IPS-15b (cell line): ENCODE results near the gene ILKAP.
A peak's percentile ranks its signal among the peaks of the same experiment; 100 is the strongest.

Experiments
- H3K27me3 ChIP-seq: one replicate; pipeline ENCODE4 v1.6.1; 2013; ENCODE audit warnings: low read length; ENCODE audit not compliant: control insufficient read depth, insufficient read depth
- H3K36me3 ChIP-seq: one replicate; pipeline ENCODE4 v1.6.1; 2013; ENCODE audit warnings: low read length; ENCODE audit not compliant: control insufficient read depth, insufficient read depth
- H3K4me1 ChIP-seq: one replicate; pipeline ENCODE4 v1.6.1; 2013; ENCODE audit warnings: mild to moderate bottlenecking, low read length; ENCODE audit not compliant: control insufficient read depth, insufficient read depth
- H3K4me3 ChIP-seq: one replicate; pipeline ENCODE4 v1.5.1; 2013; ENCODE audit warnings: low read depth, low read length
- H3K9ac ChIP-seq: one replicate; pipeline ENCODE4 v1.6.1; 2013; ENCODE audit warnings: low read depth, mild to moderate bottlenecking, low read length
- H3K9me3 ChIP-seq: one replicate; pipeline ENCODE4 v1.6.1; 2013; ENCODE audit warnings: mild to moderate bottlenecking, low read length; ENCODE audit not compliant: control insufficient read depth, insufficient read depth

The ILKAP gene, protein sequence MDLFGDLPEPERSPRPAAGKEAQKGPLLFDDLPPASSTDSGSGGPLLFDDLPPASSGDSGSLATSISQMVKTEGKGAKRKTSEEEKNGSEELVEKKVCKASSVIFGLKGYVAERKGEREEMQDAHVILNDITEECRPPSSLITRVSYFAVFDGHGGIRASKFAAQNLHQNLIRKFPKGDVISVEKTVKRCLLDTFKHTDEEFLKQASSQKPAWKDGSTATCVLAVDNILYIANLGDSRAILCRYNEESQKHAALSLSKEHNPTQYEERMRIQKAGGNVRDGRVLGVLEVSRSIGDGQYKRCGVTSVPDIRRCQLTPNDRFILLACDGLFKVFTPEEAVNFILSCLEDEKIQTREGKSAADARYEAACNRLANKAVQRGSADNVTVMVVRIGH

DNA sequence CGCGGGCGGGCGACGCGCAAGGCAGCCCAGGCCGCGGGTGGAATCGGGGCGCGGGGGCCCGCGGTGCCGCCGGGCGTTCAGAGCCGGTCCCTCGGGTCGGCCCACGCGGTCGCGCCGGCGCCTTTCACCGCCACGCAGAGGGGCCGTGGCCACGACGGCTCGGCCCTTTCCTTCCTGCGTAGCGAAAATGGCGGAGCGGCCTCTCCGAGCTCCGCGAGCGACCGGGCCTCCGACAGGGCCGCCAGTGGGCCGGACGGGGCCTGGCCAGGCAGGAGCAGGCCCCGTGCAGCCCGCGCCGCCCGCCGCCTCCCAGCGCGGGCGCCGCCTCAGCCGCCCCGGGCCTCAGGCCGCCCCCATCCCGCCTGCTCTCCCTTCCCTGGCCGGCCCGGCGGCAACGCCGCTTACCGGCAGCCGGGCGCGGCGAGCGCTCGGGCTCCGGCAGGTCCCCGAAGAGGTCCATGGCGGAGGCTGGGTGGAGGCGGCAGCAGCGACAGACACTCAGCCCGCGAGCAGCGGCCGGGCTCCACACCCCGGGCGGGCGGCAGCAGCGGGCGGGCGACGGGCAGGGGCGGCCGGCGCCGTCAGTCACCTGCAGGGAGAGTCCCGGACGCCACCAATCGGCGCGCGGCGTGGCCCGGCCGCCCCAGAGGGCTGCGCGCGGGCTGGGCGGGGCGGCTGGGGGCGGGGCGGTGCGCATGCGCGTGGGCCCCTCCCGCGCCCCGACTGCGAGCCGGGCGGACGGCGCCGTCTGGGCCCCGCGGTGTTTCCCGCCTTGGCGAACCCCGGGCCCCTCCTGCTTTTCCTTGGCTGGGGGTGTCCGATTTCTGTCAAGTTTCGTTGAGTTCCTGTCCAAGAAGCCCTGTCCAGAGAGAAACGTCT, at the start of gene ILKAP:
Gene ILKAP, minus strand, starts transcription at position 602 of the 879 bp plus-strand sequence. Its CDS starts 142 bp downstream, at position 460.
- Histone ChIP-seq H3K36me3 (no peaks in the 10 kb centered on the region), H3K4me3 (peak within 1 kb of the TSS; percentile 75), H3K9ac (peak within 1 kb of the TSS; percentile 48), H3K4me1 (no peaks in the 10 kb centered on the region), H3K27me3 (peaks cover 5% of the 10 kb centered on the region), H3K9me3 (no peaks in the 10 kb centered on the region)

DNA sequence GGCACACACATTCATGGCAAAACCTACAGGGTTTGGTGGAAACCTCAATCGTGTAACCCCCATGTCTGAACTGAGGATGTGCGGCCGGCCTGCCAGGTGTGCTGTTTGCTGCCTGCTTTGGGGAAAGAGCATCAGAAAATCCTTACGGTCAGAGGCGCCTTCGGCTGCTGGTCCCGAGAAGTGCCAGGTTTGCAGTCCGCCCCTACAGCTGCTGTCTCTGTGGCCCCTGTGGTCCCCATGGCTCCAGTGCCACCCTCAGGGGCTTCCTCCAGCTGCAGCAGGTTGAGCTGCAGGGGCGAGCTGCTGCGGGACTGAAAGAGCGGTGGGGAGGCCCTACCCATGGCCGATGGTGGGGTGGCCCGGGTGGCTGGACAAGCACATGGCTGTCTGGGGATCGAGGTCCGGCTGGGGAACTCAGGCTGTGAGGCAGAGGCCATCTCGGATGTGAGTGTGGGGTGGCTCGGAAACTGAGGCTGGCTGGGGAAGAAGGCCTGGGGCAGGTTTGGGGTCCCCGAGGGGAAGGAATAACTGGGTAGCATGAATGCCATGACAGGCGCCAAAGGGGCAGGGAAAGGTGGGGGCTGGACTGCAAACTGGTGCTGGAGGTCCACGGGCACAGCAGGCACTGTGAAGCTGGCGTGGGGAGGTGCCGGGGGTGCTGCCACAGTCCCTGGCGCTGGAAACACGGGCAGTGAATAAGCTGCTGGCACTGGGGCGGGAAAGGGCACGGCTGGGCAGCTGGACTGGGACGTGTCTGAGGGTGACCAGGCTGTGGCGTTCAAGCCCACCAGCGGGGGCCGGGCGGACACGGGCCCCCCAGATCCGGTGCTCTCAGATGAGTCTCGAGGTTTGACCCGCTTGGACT, 49.5 kb upstream of the ILKAP start:
- Histone ChIP-seq H3K9ac (no peak overlapping the region), H3K9me3 (no peaks in the 10 kb centered on the region), H3K27me3 (no peaks in the 10 kb centered on the region), H3K4me1 (no peaks in the 10 kb centered on the region), H3K36me3 (peaks cover 5% of the 10 kb centered on the region), H3K4me3 (no peak overlapping the region)

DNA sequence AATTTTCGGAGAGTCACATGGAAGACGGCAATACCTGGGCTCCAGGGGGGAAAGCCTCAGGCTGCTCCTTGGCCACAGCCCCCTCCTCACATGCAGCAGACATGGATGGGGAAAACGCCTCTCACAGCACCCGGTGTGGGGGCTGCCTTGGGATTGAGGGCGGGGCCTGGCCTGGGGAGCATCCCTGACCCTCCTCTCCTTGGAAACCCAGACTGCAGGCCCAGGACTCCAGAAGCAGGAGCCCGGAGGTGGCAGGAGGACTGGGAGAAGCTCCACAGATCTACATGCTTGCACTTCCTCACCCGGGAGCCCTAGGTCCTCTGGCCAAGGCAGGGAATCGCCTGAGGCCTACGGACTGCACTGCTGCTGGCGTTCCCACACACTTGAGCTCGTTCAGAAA, 48.5 kb upstream of the ILKAP start:
- no peak overlapping the region for H3K9ac ChIP-seq
- H3K9me3 ChIP-seq, result no peaks in the 10 kb centered on the region
- H3K4me3 ChIP-seq, result no peak overlapping the region
- H3K4me1 ChIP-seq, result no peaks in the 10 kb centered on the region
- H3K36me3 ChIP-seq, result peaks cover 5% of the 10 kb centered on the region
- no peaks in the 10 kb centered on the region for H3K27me3 ChIP-seq

- Histone ChIP-seq H3K9ac (no peak overlapping the region), H3K27me3 (no peaks in the 10 kb centered on the region), H3K36me3 (peaks cover 5% of the 10 kb centered on the region), H3K4me1 (no peaks in the 10 kb centered on the region), H3K9me3 (no peaks in the 10 kb centered on the region), H3K4me3 (no peak overlapping the region)
These were observed 47.8 kb upstream of the ILKAP start for GRCh38 chr2:238251331-238251730.

- Histone ChIP-seq H3K4me3 (no peak overlapping the region), H3K4me1 (no peaks in the 10 kb centered on the region), H3K9ac (no peak overlapping the region), H3K36me3 (peaks cover 5% of the 10 kb centered on the region), H3K27me3 (no peaks in the 10 kb centered on the region), H3K9me3 (no peaks in the 10 kb centered on the region)
These were observed 47.4 kb upstream of the ILKAP start for GRCh38 chr2:238250896-238251295.

DNA sequence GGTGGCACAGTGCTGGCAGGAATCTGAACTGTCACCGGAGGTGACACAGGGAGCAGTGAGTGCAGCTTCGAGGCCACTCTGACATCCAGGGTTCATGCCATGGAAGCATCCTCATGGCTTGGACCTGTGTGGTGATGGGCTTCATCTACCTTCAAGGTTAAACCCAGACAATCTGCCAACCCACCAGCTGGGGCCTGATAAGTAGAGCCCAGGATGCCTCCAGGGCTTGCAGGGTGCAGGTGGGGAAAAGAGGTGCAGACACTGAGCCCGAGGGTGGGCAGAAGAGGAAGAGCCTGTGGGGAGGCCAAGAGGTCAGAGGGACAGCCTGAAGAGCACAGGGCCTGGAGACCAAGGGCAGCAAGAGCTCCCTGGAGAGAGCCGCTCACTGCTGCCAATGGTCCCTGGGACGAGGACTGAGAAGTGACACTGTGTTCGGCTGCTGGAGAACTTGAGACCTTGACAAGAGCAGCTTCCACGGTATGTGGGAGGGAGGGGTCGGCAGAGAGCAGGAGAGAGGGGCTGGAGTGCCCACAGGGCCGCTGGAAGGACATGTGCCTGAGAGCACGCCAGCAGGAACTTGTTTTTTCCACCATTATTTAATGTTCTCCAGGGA, 44.5 kb upstream of the ILKAP start:
- H3K9ac ChIP-seq, result no peak overlapping the region
- H3K27me3 ChIP-seq, result no peaks in the 10 kb centered on the region
- H3K36me3 ChIP-seq, result peaks cover 8% of the 10 kb centered on the region
- H3K9me3 ChIP-seq, result no peaks in the 10 kb centered on the region
- no peaks in the 10 kb centered on the region for H3K4me1 ChIP-seq
- H3K4me3 ChIP-seq, result no peak overlapping the region

GRCh38 chr2:238247002-238247822, 43.7 kb upstream of the ILKAP start:
- H3K4me1 ChIP-seq, result no peaks in the 10 kb centered on the region

GRCh38 chr2:238244151-238244550, 40.7 kb upstream of the ILKAP start:
- Histone ChIP-seq H3K4me1 (no peaks in the 10 kb centered on the region), H3K36me3 (peaks cover 8% of the 10 kb centered on the region), H3K9ac (no peak overlapping the region), H3K27me3 (peaks cover 18% of the 10 kb centered on the region), H3K4me3 (no peak overlapping the region), H3K9me3 (no peaks in the 10 kb centered on the region)

More at GRCh38 chr2:238247002-238247822, 43.7 kb upstream of the ILKAP start:
- Histone ChIP-seq H3K9me3 (no peaks in the 10 kb centered on the region), H3K27me3 (peaks cover 6% of the 10 kb centered on the region), H3K4me3 (no peak overlapping the region), H3K36me3 (peaks cover 8% of the 10 kb centered on the region), H3K9ac (no peak overlapping the region)

- H3K9ac ChIP-seq, result no peak overlapping the region
- peaks cover 8% of the 10 kb centered on the region for H3K36me3 ChIP-seq
- no peaks in the 10 kb centered on the region for H3K4me1 ChIP-seq
- H3K9me3 ChIP-seq, result no peaks in the 10 kb centered on the region
- peaks cover 24% of the 10 kb centered on the region for H3K27me3 ChIP-seq
- H3K4me3 ChIP-seq, result no peak overlapping the region
These were observed 40.1 kb upstream of the ILKAP start for GRCh38 chr2:238243496-238244076.

DNA sequence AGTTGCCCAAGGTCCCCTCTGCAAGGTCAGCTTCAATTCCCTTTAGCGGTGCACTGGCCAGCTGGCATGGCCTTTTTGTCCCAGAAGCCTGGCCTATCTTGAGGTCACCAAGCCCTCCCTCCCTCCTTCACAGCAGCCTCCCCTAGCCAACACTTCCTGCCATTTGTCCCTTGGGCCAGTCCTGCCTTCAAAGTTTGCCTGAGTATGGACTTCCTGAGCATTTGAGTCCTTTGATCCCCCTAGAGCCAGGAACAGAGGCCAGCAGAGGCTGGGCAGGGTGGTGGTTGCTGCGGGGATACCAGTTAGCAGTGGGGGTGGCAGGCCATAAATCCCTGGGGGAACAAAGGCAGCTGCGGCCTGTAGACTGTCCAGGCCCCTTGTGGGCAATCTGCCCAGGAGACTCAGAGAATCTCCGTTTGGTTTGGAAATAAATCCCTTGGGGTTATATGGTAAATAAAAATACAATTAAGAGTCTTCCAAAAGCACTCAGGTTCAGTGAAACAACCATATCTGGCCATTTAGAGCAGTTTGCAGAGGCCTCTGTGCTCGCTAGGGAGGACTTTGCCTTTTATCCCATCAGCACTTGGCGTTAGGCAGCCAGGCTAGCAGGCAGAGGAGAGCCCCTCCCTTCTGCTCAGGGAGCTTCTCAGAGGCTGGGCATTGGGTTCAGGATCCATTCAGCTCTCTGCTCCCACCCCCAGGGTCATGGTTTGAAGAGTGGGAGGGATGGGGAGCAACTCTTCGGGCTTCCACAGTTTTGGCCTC, 39.4 kb upstream of the ILKAP start:
- no peak overlapping the region for H3K9ac ChIP-seq
- H3K36me3 ChIP-seq, result peaks cover 6% of the 10 kb centered on the region
- H3K27me3 ChIP-seq, result peaks cover 31% of the 10 kb centered on the region
- no peaks in the 10 kb centered on the region for H3K9me3 ChIP-seq
- no peak overlapping the region for H3K4me3 ChIP-seq
- no peaks in the 10 kb centered on the region for H3K4me1 ChIP-seq
